OCI-LY7 (cell line): ENCODE data around the gene JPH3. TPM values are rescaled to one million over a fixed set of nuclear protein-coding genes. Genes with fewer than 3 reads are reported as not detected.

Source experiments
- BruUV-seq: library from RNA; stranded (reverse); fragments of 400-500 nt; replicated peaks from 2 replicates; lab custom pipeline; 2021; lab: Mats Ljungman, UMichigan
- CTCF ChIA-PET: fragments of 300-600 bp; sonication (Branson Sonifier 250); formaldehyde crosslinking; loops from one replicate; lab custom pipeline; 2022; ENCODE audit warnings: antibody characterized with exemption; ENCODE audit not compliant: unreplicated experiment; lab: Charles Lee
- POLR2A ChIA-PET: fragments of 300-600 bp; sonication (Branson Sonifier 250); formaldehyde crosslinking; loops from one replicate; lab custom pipeline; 2022; ENCODE audit warnings: antibody characterized with exemption; lab: Charles Lee
- DNase-seq: peaks from one replicate; pipeline ENCODE4 v3.0.0-alpha.2; 2015; ENCODE audit warnings: low spot score
- H2AFZ ChIP-seq: fragments of 200-600 bp; sonication (generic), shearing (Covaris generic); 2 replicates; pipeline ENCODE4 v1.6.1; 2014; ENCODE audit warnings: mild to moderate bottlenecking, antibody characterized with exemption, low read length, moderate library complexity
- H3K27ac ChIP-seq: fragments of 200-600 bp; sonication (generic); 2 replicates; pipeline ENCODE4 v1.5.1; 2014; ENCODE audit warnings: mixed run types, low read depth, mild to moderate bottlenecking, moderate library complexity, low read length, inconsistent platforms; ENCODE audit not compliant: poor library complexity, severe bottlenecking
- H3K36me3 ChIP-seq: fragments of 200-600 bp; sonication (generic); 2 replicates; pipeline ENCODE4 v1.6.1; 2014; ENCODE audit warnings: mild to moderate bottlenecking, antibody characterized with exemption, low read length, moderate library complexity, mixed read lengths; ENCODE audit not compliant: insufficient read depth
- H3K4me1 ChIP-seq: fragments of 200-600 bp; sonication (generic); 2 replicates; pipeline ENCODE4 v1.5.1; 2014; ENCODE audit warnings: mild to moderate bottlenecking, low read length; ENCODE audit not compliant: insufficient read depth, poor library complexity, severe bottlenecking
- H3K4me2 ChIP-seq: fragments of 200-600 bp; sonication (generic); 2 replicates; pipeline ENCODE4 v1.6.1; 2014; ENCODE audit warnings: mild to moderate bottlenecking, low read length
- H3K4me3 ChIP-seq: fragments of 200-600 bp; sonication (generic); 2 replicates; pipeline ENCODE4 v1.5.1; 2014; ENCODE audit warnings: mild to moderate bottlenecking, low read depth, low read length; ENCODE audit not compliant: poor library complexity, severe bottlenecking
- H3K79me2 ChIP-seq: fragments of 200-600 bp; sonication (generic); 2 replicates; pipeline ENCODE4 v1.6.1; 2016; ENCODE audit warnings: low read depth, mild to moderate bottlenecking, low read length, moderate library complexity, mixed read lengths; ENCODE audit not compliant: insufficient read depth
- H3K9me2 ChIP-seq: fragments of 200-600 bp; sonication (generic); 2 replicates; pipeline ENCODE4 v1.6.1; 2016; ENCODE audit warnings: mild to moderate bottlenecking, low read length, mixed read lengths; ENCODE audit not compliant: insufficient read depth
- H3K9me3 ChIP-seq: fragments of 200-600 bp; sonication (generic); 2 replicates; pipeline ENCODE4 v1.6.1; 2014; ENCODE audit warnings: mild to moderate bottlenecking, mixed run types, low read length, mixed read lengths
- H4K20me1 ChIP-seq: fragments of 200-600 bp; sonication (generic); 2 replicates; pipeline ENCODE4 v1.6.1; 2014; ENCODE audit warnings: mild to moderate bottlenecking, antibody characterized with exemption, low read length, moderate library complexity, mixed read lengths; ENCODE audit not compliant: insufficient read depth
- EZH2phosphoT487 ChIP-seq: fragments of 200-600 bp; sonication (generic); IDR thresholded peaks from 2 replicates; pipeline ENCODE4 v1.6.1; 2018; ENCODE audit warnings: low read depth, borderline replicate concordance, mild to moderate bottlenecking, mixed run types, antibody characterized with exemption, low read length, moderate library complexity, mixed read lengths
- intact Hi-C: fragments of 100-400 bp; cut with micrococcal nuclease; formaldehyde crosslinking; loops from one replicate; pipeline ENCODE4 v1.10.0; 2022; ENCODE audit not compliant: unreplicated experiment
- total RNA-seq, 2 experiments: library from RNA; depleted of rRNA in 1 of 2; stranded (reverse); fragments of >200 nt in 1 of 2; shearing (Covaris generic) in 1 of 2; gene quantifications; 2 replicates each; pipeline ENCODE4 v1.2.3, GENCODE V29; 2014 to 2022
- TF ChIP-seq, protein P1 (sequence below): fragments of 200-600 bp; sonication (generic); conservative IDR thresholded peaks from 2 replicates; pipeline ENCODE4 v1.5.1; 2014; ENCODE audit warnings: mild to moderate bottlenecking, antibody characterized with exemption, low read length, moderate library complexity, mixed read lengths

The JPH3 gene
- total RNA-seq, 2 experiments from 2014 or later = not detected

DNA sequence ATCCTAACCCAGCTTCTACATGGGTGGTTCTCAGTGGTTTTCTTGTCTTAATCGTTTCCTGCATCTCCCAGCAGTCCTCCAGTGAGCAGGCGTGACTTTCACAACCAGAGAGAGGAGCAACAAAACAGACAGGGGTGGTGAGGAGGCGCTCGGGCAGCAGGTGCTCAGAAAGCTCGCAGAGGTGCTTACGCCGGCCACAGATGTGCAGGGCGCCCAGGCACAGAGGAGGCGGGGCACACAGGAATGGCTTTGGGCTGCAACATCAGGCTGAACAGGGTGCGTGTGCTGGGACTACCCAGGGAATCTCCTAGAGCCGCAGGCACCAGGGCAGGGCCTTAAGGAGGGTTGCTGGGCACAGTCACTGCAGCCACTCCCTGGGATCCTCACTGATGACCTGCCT lies 130.9 kb downstream of the JPH3 start:
- BruUV-seq = no TSS peak
- Histone ChIP-seq H2AFZ (no peak overlapping the region), H3K4me2 (peak overlapping the region; percentile 25; the same call in 1 of the 2 replicates), H4K20me1 (no peaks in the 10 kb centered on the region), H3K36me3 (peaks cover 89% of the 10 kb centered on the region), H3K79me2 (peaks cover 28% of the 10 kb centered on the region; the same call in 1 of the 2 replicates), H3K9me3 (no peaks in the 10 kb centered on the region), H3K4me3 (no peak overlapping the region), H3K27ac (peak overlapping the region; percentile 71), H3K9me2 (no peaks in the 10 kb centered on the region), H3K4me1 (peaks cover 56% of the 10 kb centered on the region)
- intact Hi-C loops = loop anchor here (1.0 kb wide), 1 partner anchor 32 kb away; no protein-coding TSS in a partner anchor
- peak; percentile 88 for DNase-seq
- POLR2A ChIA-PET = interaction anchor here (0.5 to 2.0 kb wide), 4 partner anchors 9 to 1389 kb away, joined by 3 to 6 read pairs (median 5); no protein-coding TSS in a partner anchor
- no peak for TF ChIP-seq EZH2phosphoT487
- TF ChIP-seq, protein P1, sequence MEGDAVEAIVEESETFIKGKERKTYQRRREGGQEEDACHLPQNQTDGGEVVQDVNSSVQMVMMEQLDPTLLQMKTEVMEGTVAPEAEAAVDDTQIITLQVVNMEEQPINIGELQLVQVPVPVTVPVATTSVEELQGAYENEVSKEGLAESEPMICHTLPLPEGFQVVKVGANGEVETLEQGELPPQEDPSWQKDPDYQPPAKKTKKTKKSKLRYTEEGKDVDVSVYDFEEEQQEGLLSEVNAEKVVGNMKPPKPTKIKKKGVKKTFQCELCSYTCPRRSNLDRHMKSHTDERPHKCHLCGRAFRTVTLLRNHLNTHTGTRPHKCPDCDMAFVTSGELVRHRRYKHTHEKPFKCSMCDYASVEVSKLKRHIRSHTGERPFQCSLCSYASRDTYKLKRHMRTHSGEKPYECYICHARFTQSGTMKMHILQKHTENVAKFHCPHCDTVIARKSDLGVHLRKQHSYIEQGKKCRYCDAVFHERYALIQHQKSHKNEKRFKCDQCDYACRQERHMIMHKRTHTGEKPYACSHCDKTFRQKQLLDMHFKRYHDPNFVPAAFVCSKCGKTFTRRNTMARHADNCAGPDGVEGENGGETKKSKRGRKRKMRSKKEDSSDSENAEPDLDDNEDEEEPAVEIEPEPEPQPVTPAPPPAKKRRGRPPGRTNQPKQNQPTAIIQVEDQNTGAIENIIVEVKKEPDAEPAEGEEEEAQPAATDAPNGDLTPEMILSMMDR = no peak
- CTCF ChIA-PET = no interaction called here

DNA sequence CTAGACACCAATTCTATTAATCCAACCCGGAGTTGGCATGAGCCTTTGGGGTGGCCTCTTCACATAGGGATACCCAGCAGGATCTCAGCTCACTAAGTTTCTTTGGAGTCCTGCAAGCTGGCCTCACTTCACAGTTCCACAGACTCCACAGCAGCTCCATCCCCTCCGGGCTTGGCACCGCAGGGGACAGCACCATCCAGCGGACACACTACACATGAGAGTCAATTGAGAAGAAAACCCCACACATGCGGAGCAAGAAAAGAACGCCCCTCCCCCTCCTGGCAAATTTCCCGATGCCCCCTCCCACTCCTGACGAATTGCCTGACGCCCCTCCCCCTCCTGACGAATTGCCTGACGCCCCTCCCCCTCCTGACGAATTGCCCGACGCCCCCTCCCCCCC lies 132.3 kb downstream of the JPH3 start:
- no peak for DNase-seq
- ChIA-PET CTCF (interaction anchor here (0.6 kb wide), 2 partner anchors 8 to 33 kb away, joined by 3 read pairs; no protein-coding TSS in a partner anchor), POLR2A (interaction anchor here (0.6 to 1.6 kb wide), 5 partner anchors 10 to 173 kb away, joined by 3 to 6 read pairs (median 3); partner anchors contain the start of gene KLHDC4)
- Histone ChIP-seq H3K9me2 (no peaks in the 10 kb centered on the region), H3K79me2 (peaks cover 28% of the 10 kb centered on the region; the same call in 1 of the 2 replicates), H4K20me1 (no peaks in the 10 kb centered on the region), H3K4me1 (peaks cover 41% of the 10 kb centered on the region), H3K27ac (no peak overlapping the region), H3K36me3 (peaks cover 79% of the 10 kb centered on the region), H3K9me3 (no peaks in the 10 kb centered on the region), H2AFZ (no peak overlapping the region), H3K4me2 (no peak overlapping the region), H3K4me3 (no peak overlapping the region)
- BruUV-seq = no TSS peak
- intact Hi-C loops = no loop called here
- TF ChIP-seq, protein P1 = no peak
- TF ChIP-seq EZH2phosphoT487 = no peak

DNA sequence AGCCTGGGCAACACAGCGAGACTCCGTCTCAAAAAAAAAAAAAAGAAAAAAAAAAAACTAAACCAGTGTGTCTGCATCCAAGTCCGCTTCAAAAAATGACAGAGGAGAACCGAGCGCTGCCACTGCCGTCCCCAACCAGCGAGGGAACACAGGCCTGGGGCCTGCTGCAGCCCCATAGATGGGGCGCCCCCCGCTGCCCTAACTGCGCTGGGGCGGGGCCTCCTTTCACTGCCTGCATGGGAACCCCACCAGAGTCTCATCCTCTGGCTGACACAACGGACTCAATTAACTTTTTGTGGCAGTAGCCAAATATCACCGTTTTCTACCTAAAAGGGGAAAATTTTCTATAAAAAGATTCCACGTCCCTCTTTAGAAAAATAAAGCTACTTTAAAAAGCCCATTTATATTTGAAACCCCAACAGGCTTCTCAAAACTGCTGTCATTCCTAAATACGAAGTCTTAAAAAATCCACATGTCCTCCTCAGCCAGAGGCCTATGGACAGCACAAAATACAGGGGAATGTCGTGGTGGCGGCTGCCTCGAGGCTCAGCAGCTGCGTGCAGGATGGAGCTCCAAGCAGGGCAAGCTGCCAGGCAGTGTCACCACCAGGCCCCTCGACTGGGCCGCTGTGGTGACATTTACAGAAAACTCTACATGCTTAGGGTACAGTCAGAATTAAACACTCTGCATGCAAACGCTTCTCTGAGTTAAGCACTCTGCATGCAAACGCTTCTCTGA lies 133.1 kb downstream of the JPH3 start:
- H3K27ac ChIP-seq = no peak overlapping the region

More for the DNA sequence above, 133.1 kb downstream of the JPH3 start:
- peaks cover 79% of the 10 kb centered on the region for H3K36me3 ChIP-seq
- no peak overlapping the region for H2AFZ ChIP-seq
- no TSS peak for BruUV-seq
- TF ChIP-seq, protein P1 = peak; percentile 55
- TF ChIP-seq EZH2phosphoT487 = no peak
- H4K20me1 ChIP-seq = no peaks in the 10 kb centered on the region
- H3K79me2 ChIP-seq = peaks cover 28% of the 10 kb centered on the region; the same call in 1 of the 2 replicates
- no peaks in the 10 kb centered on the region for H3K9me2 ChIP-seq
- H3K4me1 ChIP-seq = peaks cover 33% of the 10 kb centered on the region
- H3K9me3 ChIP-seq = no peaks in the 10 kb centered on the region
- ChIA-PET CTCF (no interaction called here), POLR2A (no interaction called here)
- no peak overlapping the region for H3K4me3 ChIP-seq
- no peak for DNase-seq
- no peak overlapping the region for H3K4me2 ChIP-seq
- intact Hi-C loops = no loop called here
